ENCODE results near the gene ZP3.

DNA sequence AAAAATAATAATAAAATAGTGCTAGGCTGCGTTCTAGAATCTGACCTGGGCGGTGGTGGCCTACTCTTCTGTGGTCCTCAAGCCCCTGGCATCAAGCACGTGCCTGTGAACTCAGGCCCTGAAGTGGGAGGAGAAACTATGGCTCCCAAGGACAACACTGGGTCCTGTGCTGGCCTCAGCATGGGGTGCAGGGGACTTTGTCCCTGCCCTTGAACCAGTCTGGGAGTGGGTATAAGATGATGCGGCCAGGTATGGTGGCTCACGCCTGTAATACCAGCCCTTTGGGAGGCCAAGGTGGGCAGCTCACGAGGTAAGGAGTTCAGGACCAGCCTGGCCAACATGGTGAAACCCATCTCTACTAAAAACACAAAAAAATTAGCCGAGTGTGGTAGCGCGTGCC lies 5.5 kb downstream of the ZP3 start:
- TF ChIP-seq, protein P1, sequence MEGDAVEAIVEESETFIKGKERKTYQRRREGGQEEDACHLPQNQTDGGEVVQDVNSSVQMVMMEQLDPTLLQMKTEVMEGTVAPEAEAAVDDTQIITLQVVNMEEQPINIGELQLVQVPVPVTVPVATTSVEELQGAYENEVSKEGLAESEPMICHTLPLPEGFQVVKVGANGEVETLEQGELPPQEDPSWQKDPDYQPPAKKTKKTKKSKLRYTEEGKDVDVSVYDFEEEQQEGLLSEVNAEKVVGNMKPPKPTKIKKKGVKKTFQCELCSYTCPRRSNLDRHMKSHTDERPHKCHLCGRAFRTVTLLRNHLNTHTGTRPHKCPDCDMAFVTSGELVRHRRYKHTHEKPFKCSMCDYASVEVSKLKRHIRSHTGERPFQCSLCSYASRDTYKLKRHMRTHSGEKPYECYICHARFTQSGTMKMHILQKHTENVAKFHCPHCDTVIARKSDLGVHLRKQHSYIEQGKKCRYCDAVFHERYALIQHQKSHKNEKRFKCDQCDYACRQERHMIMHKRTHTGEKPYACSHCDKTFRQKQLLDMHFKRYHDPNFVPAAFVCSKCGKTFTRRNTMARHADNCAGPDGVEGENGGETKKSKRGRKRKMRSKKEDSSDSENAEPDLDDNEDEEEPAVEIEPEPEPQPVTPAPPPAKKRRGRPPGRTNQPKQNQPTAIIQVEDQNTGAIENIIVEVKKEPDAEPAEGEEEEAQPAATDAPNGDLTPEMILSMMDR (IDR thresholded peaks at IDR 0.05): no peak
- TF ChIP-seq POLR2A (IDR thresholded peaks at IDR 0.05): no peak
